Body of pancreas (tissue), 4 donors: ENCODE measurements around the gene IFFO2. TPM values are rescaled to one million over a fixed set of nuclear protein-coding genes. Genes with fewer than 3 reads are reported as not detected.

Experiments
- ATAC-seq: fragments of 150-250 bp; one replicate; pipeline ENCODE4 v1.9.1; 2016
- DNase-seq, 4 donors: peaks; one replicate each; pipeline ENCODE4 v3.0.0-alpha.2; 2019
- H3K27ac ChIP-seq, 4 donors: fragments of 200-600 bp; sonication (generic); 1 replicate in 3 of 4; 2 replicates in 1 of 4; pipeline versions ENCODE4 v1.5.1 to v1.6.1; 2016 to 2019; ENCODE audit warnings: mild to moderate bottlenecking in 1 of 4, mixed read lengths in 1 of 4, moderate library complexity in 1 of 4
- H3K27me3 ChIP-seq, 2 donors: fragments of 200-600 bp; sonication (generic); one replicate each; pipeline ENCODE4 v1.6.0; 2016; ENCODE audit warnings: mild to moderate bottlenecking in 1 of 2
- H3K36me3 ChIP-seq, 2 donors: fragments of 200-600 bp; sonication (generic); replicated peaks in 1 of 2; 2 replicates each; pipeline ENCODE4 v1.5.1; 2016; ENCODE audit warnings: low read depth in 2 of 2; ENCODE audit not compliant: insufficient read depth in 1 of 2
- H3K4me1 ChIP-seq: fragments of 200-600 bp; sonication (generic); one replicate; pipeline ENCODE4 v1.6.0; 2016
- H3K4me3 ChIP-seq, 2 donors: fragments of 200-600 bp; sonication (generic); 1 replicate in 1 of 2; 2 replicates in 1 of 2; pipeline ENCODE4 v1.5.1; 2016 to 2019
- H3K9me3 ChIP-seq, 3 donors: fragments of 200-600 bp; sonication (generic); 1 replicate in 2 of 3; 2 replicates in 1 of 3; pipeline ENCODE4 v1.5.1; 2016
- POLR2A ChIP-seq, 3 donors: fragments of 450-650 bp; IDR thresholded peaks; one replicate each; pipeline ENCODE4 v1.6.1; 2016; ENCODE audit warnings: antibody characterized with exemption in 3 of 3, mild to moderate bottlenecking in 2 of 3
- WGBS, 2 donors: methylation state at CpG; one replicate each; pipeline ENCODE4 v1.1.5; 2017; 5-methylcytosine and 5-hydroxymethylcytosine counted together
- intact Hi-C: fragments of 100-400 bp; cut with DNase I; formaldehyde crosslinking; loops from one replicate; pipeline ENCODE4 v1.15.1; 2023
- total RNA-seq, 2 donors: library from RNA; depleted of rRNA; stranded (reverse); fragments of >200 nt; gene quantifications; one replicate each; pipeline ENCODE4 v1.1.0, GENCODE V29; 2016
- TF ChIP-seq, protein P1 (sequence below), 7 experiments: fragments of 450-650 bp in 4 of 7; fragments of 200-600 bp in 3 of 7; sonication (generic) in 3 of 7; IDR thresholded peaks; one replicate each; pipeline ENCODE4 v1.5.1; 2016 to 2019; ENCODE audit warnings: antibody characterized with exemption in 7 of 7

Gene IFFO2
- total RNA-seq, 2 donors from 2014 or later, result 23.1 to 219 TPM

DNA sequence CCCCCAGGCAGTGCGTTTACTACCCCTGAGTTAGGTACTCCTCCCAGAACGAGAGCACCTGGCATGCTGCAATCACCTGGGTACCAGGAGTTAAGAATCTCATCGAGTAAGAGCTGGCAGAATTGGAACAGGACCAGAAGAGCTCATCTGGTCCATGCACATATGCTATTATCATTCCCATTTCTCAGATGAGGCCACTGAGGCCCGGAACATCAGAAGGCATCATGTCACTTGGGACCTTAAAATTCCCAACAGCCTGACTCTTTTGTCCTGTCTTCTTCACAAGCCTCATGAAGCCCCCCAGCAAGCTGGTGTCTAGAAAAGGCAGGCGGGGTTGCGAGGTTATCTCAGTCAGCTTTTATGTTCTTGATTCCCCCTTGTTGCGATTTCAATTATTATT, 13.9 kb upstream of the IFFO2 start:
- H3K4me1 ChIP-seq, result peaks cover 16% of the 10 kb centered on the region
- H3K27me3 ChIP-seq, result no peaks in the 10 kb centered on the region
- H3K27ac ChIP-seq, result no peak overlapping the region
- no peaks in the 10 kb centered on the region for H3K36me3 ChIP-seq
- intact Hi-C loops, result no loop called here
- ATAC-seq, result no peak
- peak in 1 of 4 donors; percentile 2 for DNase-seq
- H3K9me3 ChIP-seq, result no peaks in the 10 kb centered on the region
- TF ChIP-seq, protein P1, sequence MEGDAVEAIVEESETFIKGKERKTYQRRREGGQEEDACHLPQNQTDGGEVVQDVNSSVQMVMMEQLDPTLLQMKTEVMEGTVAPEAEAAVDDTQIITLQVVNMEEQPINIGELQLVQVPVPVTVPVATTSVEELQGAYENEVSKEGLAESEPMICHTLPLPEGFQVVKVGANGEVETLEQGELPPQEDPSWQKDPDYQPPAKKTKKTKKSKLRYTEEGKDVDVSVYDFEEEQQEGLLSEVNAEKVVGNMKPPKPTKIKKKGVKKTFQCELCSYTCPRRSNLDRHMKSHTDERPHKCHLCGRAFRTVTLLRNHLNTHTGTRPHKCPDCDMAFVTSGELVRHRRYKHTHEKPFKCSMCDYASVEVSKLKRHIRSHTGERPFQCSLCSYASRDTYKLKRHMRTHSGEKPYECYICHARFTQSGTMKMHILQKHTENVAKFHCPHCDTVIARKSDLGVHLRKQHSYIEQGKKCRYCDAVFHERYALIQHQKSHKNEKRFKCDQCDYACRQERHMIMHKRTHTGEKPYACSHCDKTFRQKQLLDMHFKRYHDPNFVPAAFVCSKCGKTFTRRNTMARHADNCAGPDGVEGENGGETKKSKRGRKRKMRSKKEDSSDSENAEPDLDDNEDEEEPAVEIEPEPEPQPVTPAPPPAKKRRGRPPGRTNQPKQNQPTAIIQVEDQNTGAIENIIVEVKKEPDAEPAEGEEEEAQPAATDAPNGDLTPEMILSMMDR (IDR thresholded peaks at IDR 0.05), result no peak
- H3K4me3 ChIP-seq, result no peak overlapping the region
- 85 to 87% methylated on average over 7 of the region's 7 CpGs for WGBS, 2 donors

- peaks cover 21% of the 10 kb centered on the region for H3K4me1 ChIP-seq
- 87% methylated on average over 2 of the region's 2 CpGs for WGBS, 2 donors
- no peak overlapping the region for H3K27ac ChIP-seq
- no peak for ATAC-seq
- intact Hi-C loops, result no loop called here
- H3K4me3 ChIP-seq, result no peak overlapping the region
- H3K27me3 ChIP-seq, result no peaks in the 10 kb centered on the region
- DNase-seq, result no peak
- H3K9me3 ChIP-seq, result no peaks in the 10 kb centered on the region
- TF ChIP-seq, protein P1 (IDR thresholded peaks at IDR 0.05), result no peak
- TF ChIP-seq POLR2A (IDR thresholded peaks at IDR 0.05), result no peak
- no peaks in the 10 kb centered on the region for H3K36me3 ChIP-seq
These were observed 10.7 kb upstream of the IFFO2 start for GRCh38 chr1:18967066-18967690.

DNA sequence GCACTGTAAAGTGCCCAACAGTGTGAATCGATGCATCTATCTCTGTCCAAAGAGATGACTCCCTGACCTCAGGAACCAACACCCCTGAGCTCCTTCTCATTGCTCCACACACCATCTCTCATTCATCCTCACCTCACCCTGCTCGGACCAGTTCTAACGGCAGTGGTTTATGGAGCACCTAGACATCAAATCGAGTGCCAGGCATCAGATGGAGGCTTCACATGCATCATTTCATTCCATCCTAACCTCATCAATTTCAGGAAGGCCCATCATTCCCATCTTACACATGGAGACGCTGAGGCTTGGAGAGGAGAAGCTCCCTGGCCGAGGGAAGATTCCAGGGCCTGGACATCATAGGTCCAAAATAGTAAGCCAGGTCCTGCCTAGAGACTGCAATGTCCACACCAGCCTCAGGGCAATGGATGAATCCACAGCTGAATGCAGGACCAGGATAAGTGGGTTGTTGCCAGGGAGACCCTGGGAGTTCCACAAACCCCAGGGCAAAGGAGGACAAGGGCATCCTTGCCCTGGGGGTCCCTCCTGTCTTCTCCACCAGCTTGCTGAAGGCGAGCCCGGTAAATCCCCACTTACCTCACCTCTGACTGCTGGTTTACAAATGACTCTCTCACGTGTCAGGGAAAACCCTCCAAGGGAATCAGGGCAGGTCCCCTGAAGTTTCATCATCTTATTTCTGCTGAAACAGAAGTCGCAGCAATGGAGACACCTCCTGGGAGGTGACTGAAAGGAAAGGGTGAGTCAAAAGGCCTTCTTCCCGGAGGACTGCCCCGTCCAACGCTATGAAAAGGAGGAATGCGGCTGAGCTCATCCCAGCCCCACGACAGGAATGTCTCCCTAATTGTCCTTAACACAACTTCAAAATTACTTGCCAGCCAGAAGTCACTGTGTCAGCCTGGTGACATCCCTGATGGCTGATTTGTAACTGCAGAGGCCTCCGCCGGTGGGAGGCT, 9.0 kb upstream of the IFFO2 start:
- intact Hi-C loops, result no loop called here
- Histone ChIP-seq H3K27me3 (no peaks in the 10 kb centered on the region), H3K4me1 (peaks cover 38% of the 10 kb centered on the region), H3K9me3 (no peaks in the 10 kb centered on the region), H3K4me3 (no peak overlapping the region), H3K27ac (peak overlapping the region in 3 of 4 donors; percentile 17 to 25 (median 20)), H3K36me3 (no peaks in the 10 kb centered on the region)
- WGBS, 2 donors, result 56 to 80% methylated on average over 15 to 17 of the region's 17 CpGs
- DNase-seq (no peak), ATAC-seq (no peak)
- TF ChIP-seq, protein P1 (IDR thresholded peaks at IDR 0.05), result no peak
- TF ChIP-seq POLR2A (IDR thresholded peaks at IDR 0.05), result no peak

- ATAC-seq (no peak), DNase-seq (no peak)
- no peak overlapping the region for H3K4me3 ChIP-seq
- peak overlapping the region in 3 of 4 donors; percentile 19 to 77 (median 72) for H3K27ac ChIP-seq
- no peaks in the 10 kb centered on the region for H3K27me3 ChIP-seq
- intact Hi-C loops, result no loop called here
- no peak for TF ChIP-seq POLR2A (IDR thresholded peaks at IDR 0.05)
- H3K4me1 ChIP-seq, result peaks cover 40% of the 10 kb centered on the region
- no peaks in the 10 kb centered on the region for H3K36me3 ChIP-seq
- WGBS, 2 donors, result 72 to 81% methylated on average over 4 of the region's 4 CpGs
- H3K9me3 ChIP-seq, result no peaks in the 10 kb centered on the region
These were observed 7.5 kb upstream of the IFFO2 start for GRCh38 chr1:18963968-18964367.
